Right hindlimb (tissue), 1 donor: ENCODE data around the gene CLOCK.

Experiments
- DNase-seq: peaks from one replicate; pipeline ENCODE4 v3.0.0-alpha.2; 2018

CLOCK gene

GRCh38 chr4:55475394-55476243 lies 71.1 kb downstream of the CLOCK start:
- no peak for DNase-seq

GRCh38 chr4:55469979-55470378 lies 76.7 kb downstream of the CLOCK start:
- DNase-seq: no peak

GRCh38 chr4:55468724-55469123 lies 78.0 kb downstream of the CLOCK start:
- DNase-seq: no peak

- no peak for DNase-seq
Observed at GRCh38 chr4:55466001-55466400, 80.7 kb downstream of the CLOCK start.

GRCh38 chr4:55458611-55459010 lies 88.1 kb downstream of the CLOCK start:
- no peak for DNase-seq

- no peak for DNase-seq
Observed at GRCh38 chr4:55458164-55458563, 88.5 kb downstream of the CLOCK start.

- no peak for DNase-seq
Observed at GRCh38 chr4:55450566-55450965, 96.1 kb downstream of the CLOCK start.

- no peak for DNase-seq
Observed at GRCh38 chr4:55447831-55448230, 98.9 kb downstream of the CLOCK start.

GRCh38 chr4:55447108-55447708 lies 99.5 kb downstream of the CLOCK start:
- DNase-seq: no peak

GRCh38 chr4:55446578-55446922 lies 100.2 kb downstream of the CLOCK start:
- no peak for DNase-seq

- no peak for DNase-seq
Observed at GRCh38 chr4:55445921-55446577, 100.7 kb downstream of the CLOCK start.

- DNase-seq: no peak
Observed at GRCh38 chr4:55444827-55445226, 101.9 kb downstream of the CLOCK start.

GRCh38 chr4:55442541-55442940 lies 104.2 kb downstream of the CLOCK start:
- DNase-seq: no peak

- no peak for DNase-seq
Observed at GRCh38 chr4:55440786-55441185, 105.9 kb downstream of the CLOCK start.

GRCh38 chr4:55439023-55439422 lies 107.7 kb downstream of the CLOCK start:
- DNase-seq: no peak

GRCh38 chr4:55438314-55438713 lies 108.4 kb downstream of the CLOCK start:
- DNase-seq: no peak

- no peak for DNase-seq
Observed at GRCh38 chr4:55437823-55438222, 108.9 kb downstream of the CLOCK start.

GRCh38 chr4:55437356-55437796 lies 109.3 kb downstream of the CLOCK start:
- no peak for DNase-seq

- no peak for DNase-seq
Observed at GRCh38 chr4:55435141-55435841, 111.4 kb downstream of the CLOCK start.

GRCh38 chr4:55431710-55432336 lies 114.9 kb downstream of the CLOCK start:
- no peak for DNase-seq

- DNase-seq: no peak
Observed at GRCh38 chr4:55424791-55425190, 121.9 kb downstream of the CLOCK start.

GRCh38 chr4:55416176-55416575 lies 130.5 kb downstream of the CLOCK start:
- DNase-seq: no peak

- no peak for DNase-seq
Observed at GRCh38 chr4:55411621-55412020, 135.1 kb downstream of the CLOCK start.
